WTC11 (cell line): ENCODE data around the gene NR1H2. TPM values are rescaled to one million over a fixed set of nuclear protein-coding genes. Genes with fewer than 3 reads are reported as not detected.

Source experiments
- ATAC-seq: fragments of 200-7000 bp; cut with Tn5 transposase; 2 replicates; pipeline ENCODE4 v1.10.0; 2021; ENCODE audit warnings: mild to moderate bottlenecking, moderate library complexity
- CTCF ChIA-PET: fragments of 300-600 bp; sonication (Branson Sonifier 250); formaldehyde crosslinking; loops from one replicate; lab custom pipeline; 2021; ENCODE audit warnings: antibody characterized with exemption; lab: Charles Lee
- POLR2A ChIA-PET: fragments of 350-600 bp; sonication (Branson Sonifier 250); formaldehyde crosslinking; loops from one replicate; lab custom pipeline; 2021; ENCODE audit warnings: antibody characterized with exemption; lab: Charles Lee
- DNase-seq: peaks from one replicate; pipeline ENCODE4 v3.0.0; 2021; ENCODE audit warnings: low spot score
- H3K27ac Mint-ChIP-seq: 2 replicates; pipeline ENCODE4 v1.8.0; 2021; ENCODE audit warnings: mixed read lengths
- H3K27me3 Mint-ChIP-seq: 2 replicates; pipeline ENCODE4 v1.8.0; 2021; ENCODE audit warnings: low read depth, mild to moderate bottlenecking, moderate library complexity, mixed read lengths
- H3K36me3 Mint-ChIP-seq: 2 replicates; pipeline ENCODE4 v1.8.0; 2021; ENCODE audit warnings: mixed read lengths
- H3K4me1 Mint-ChIP-seq: 2 replicates; pipeline ENCODE4 v1.8.0; 2022; ENCODE audit warnings: mixed read lengths
- H3K4me3 Mint-ChIP-seq: 2 replicates; pipeline ENCODE4 v1.8.0; 2021; ENCODE audit warnings: mild to moderate bottlenecking, moderate library complexity, mixed read lengths
- H3K9me3 Mint-ChIP-seq: 2 replicates; pipeline ENCODE4 v1.8.0; 2021; ENCODE audit warnings: mixed read lengths
- AR ChIP-seq: fragments of 250-450 bp; sonication (Bioruptor Pico); IDR thresholded peaks from 2 replicates; pipeline ENCODE4 v1.9.0; 2021; ENCODE audit warnings: mild to moderate bottlenecking
- EMX1 ChIP-seq: fragments of 250-450 bp; sonication (Bioruptor Pico); IDR thresholded peaks from 2 replicates; pipeline ENCODE4 v1.8.0; 2021; ENCODE audit warnings: mild to moderate bottlenecking
- FOXP1 ChIP-seq: sonication (generic); formaldehyde crosslinking; IDR thresholded peaks from 2 replicates; pipeline ENCODE4 v1.8.0; 2022; ENCODE audit warnings: missing genetic modification reagents, mild to moderate bottlenecking, moderate library complexity, borderline replicate concordance
- GRHL2 ChIP-seq: fragments of 250-450 bp; sonication (Bioruptor Pico); IDR thresholded peaks from 2 replicates; pipeline ENCODE4 v1.8.0; 2022; ENCODE audit warnings: mild to moderate bottlenecking, moderate library complexity; ENCODE audit not compliant: insufficient replicate concordance, severe bottlenecking
- JAZF1 ChIP-seq: fragments of 250-450 bp; sonication (Bioruptor Pico); IDR thresholded peaks from 2 replicates; pipeline ENCODE4 v1.9.0; 2021; ENCODE audit warnings: moderate library complexity, mild to moderate bottlenecking, inconsistent platforms
- JUN ChIP-seq: sonication (generic); formaldehyde crosslinking; IDR thresholded peaks from 2 replicates; pipeline ENCODE4 v1.8.0; 2023; ENCODE audit warnings: mild to moderate bottlenecking, missing genetic modification reagents
- MYBL2 ChIP-seq: sonication (generic); formaldehyde crosslinking; IDR thresholded peaks from 2 replicates; pipeline ENCODE4 v1.8.1; 2023; ENCODE audit warnings: mild to moderate bottlenecking, moderate library complexity, missing genetic modification reagents
- PRDM15 ChIP-seq: sonication (generic); formaldehyde crosslinking; IDR thresholded peaks from 2 replicates; pipeline ENCODE4 v1.8.0; 2022; ENCODE audit warnings: missing genetic modification reagents
- SOX15 ChIP-seq: fragments of 250-450 bp; sonication (Bioruptor Pico); IDR thresholded peaks from 2 replicates; pipeline ENCODE4 v1.9.0; 2021; ENCODE audit warnings: mild to moderate bottlenecking
- STAT6 ChIP-seq: sonication (generic); formaldehyde crosslinking; conservative IDR thresholded peaks from 2 replicates; pipeline ENCODE4 v1.8.1; 2023; ENCODE audit warnings: mild to moderate bottlenecking, low read depth, missing genetic modification reagents, moderate library complexity
- ZNF138 ChIP-seq: sonication (generic); formaldehyde crosslinking; conservative IDR thresholded peaks from 2 replicates; pipeline ENCODE4 v1.8.1; 2022; ENCODE audit warnings: mild to moderate bottlenecking, moderate library complexity, missing genetic modification reagents
- ZNF396 ChIP-seq: fragments of 250-450 bp; sonication (Bioruptor Pico); IDR thresholded peaks from 2 replicates; pipeline ENCODE4 v1.8.0; 2021; ENCODE audit warnings: mild to moderate bottlenecking, moderate library complexity, borderline replicate concordance
- ZNF425 ChIP-seq: fragments of 250-450 bp; sonication (Bioruptor Pico); conservative IDR thresholded peaks from 2 replicates; pipeline ENCODE4 v1.9.0; 2021; ENCODE audit warnings: mild to moderate bottlenecking
- total RNA-seq: library from RNA; stranded (reverse); gene quantifications from 3 replicates; pipeline ENCODE4 v1.2.3, GENCODE V29; 2021
- TF ChIP-seq, protein P1 (sequence below): sonication (generic); formaldehyde crosslinking; IDR thresholded peaks from 2 replicates; pipeline ENCODE4 v1.8.1; 2022; ENCODE audit warnings: low read depth, mild to moderate bottlenecking, moderate library complexity, missing genetic modification reagents, borderline replicate concordance
- TF ChIP-seq, protein P2 (sequence below): sonication (generic); formaldehyde crosslinking; IDR thresholded peaks from 2 replicates; pipeline ENCODE4 v1.8.0; 2023; ENCODE audit warnings: mild to moderate bottlenecking, missing genetic modification reagents
- TF ChIP-seq, protein P3 (sequence below): fragments of 200-600 bp; IDR thresholded peaks from 2 replicates; pipeline ENCODE4 v1.8.0; 2022; ENCODE audit warnings: antibody characterized with exemption
- TF ChIP-seq, protein P4 (sequence below): sonication (generic); formaldehyde crosslinking; conservative IDR thresholded peaks from 2 replicates; pipeline ENCODE4 v1.8.1; 2022; ENCODE audit warnings: mild to moderate bottlenecking, missing genetic modification reagents
- TF ChIP-seq, protein P5 (sequence below): sonication (generic); formaldehyde crosslinking; IDR thresholded peaks from 2 replicates; pipeline ENCODE4 v1.8.1; 2023; ENCODE audit warnings: mild to moderate bottlenecking, missing genetic modification reagents, moderate library complexity

The NR1H2 gene
- total RNA-seq, 1 experiment from 2014 or later, result 45.8 TPM

- Mint-ChIP-seq H3K9me3 (no peaks in the 10 kb centered on the region), H3K4me3 (no peak overlapping the region)
These were observed 1.3 kb downstream of the NR1H2 start for GRCh38 chr19:50377517-50377916.

More at GRCh38 chr19:50377517-50377916, 1.3 kb downstream of the NR1H2 start:
- CTCF ChIA-PET, result interaction anchor here (0.5 to 3.5 kb wide), 7 partner anchors 9 to 118 kb away, joined by 3 to 20 read pairs (median 3); no protein-coding TSS in a partner anchor
- DNase-seq (no peak), ATAC-seq (no peak)
- Mint-ChIP-seq H3K27ac (no peak overlapping the region; the same call in 1 of the 2 replicates), H3K4me1 (peaks cover 3% of the 10 kb centered on the region; the same call in 1 of the 2 replicates), H3K27me3 (no peaks in the 10 kb centered on the region; the same call in none of the 2 replicates), H3K36me3 (peaks cover 27% of the 10 kb centered on the region)
- POLR2A ChIA-PET, result interaction anchor here (0.7 to 1.0 kb wide), 2 partner anchors 8 to 49 kb away, joined by 3 to 4 read pairs; partner anchors contain the start of gene KCNC3
- TF ChIP-seq, protein P1, sequence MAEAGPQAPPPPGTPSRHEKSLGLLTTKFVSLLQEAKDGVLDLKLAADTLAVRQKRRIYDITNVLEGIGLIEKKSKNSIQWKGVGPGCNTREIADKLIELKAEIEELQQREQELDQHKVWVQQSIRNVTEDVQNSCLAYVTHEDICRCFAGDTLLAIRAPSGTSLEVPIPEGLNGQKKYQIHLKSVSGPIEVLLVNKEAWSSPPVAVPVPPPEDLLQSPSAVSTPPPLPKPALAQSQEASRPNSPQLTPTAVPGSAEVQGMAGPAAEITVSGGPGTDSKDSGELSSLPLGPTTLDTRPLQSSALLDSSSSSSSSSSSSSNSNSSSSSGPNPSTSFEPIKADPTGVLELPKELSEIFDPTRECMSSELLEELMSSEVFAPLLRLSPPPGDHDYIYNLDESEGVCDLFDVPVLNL (CRISPR knock-in tag), result no peak
- no peak for TF ChIP-seq GRHL2 (CRISPR knock-in tag)
- TF ChIP-seq PRDM15 (CRISPR knock-in tag), result no peak
- TF ChIP-seq, protein P2, sequence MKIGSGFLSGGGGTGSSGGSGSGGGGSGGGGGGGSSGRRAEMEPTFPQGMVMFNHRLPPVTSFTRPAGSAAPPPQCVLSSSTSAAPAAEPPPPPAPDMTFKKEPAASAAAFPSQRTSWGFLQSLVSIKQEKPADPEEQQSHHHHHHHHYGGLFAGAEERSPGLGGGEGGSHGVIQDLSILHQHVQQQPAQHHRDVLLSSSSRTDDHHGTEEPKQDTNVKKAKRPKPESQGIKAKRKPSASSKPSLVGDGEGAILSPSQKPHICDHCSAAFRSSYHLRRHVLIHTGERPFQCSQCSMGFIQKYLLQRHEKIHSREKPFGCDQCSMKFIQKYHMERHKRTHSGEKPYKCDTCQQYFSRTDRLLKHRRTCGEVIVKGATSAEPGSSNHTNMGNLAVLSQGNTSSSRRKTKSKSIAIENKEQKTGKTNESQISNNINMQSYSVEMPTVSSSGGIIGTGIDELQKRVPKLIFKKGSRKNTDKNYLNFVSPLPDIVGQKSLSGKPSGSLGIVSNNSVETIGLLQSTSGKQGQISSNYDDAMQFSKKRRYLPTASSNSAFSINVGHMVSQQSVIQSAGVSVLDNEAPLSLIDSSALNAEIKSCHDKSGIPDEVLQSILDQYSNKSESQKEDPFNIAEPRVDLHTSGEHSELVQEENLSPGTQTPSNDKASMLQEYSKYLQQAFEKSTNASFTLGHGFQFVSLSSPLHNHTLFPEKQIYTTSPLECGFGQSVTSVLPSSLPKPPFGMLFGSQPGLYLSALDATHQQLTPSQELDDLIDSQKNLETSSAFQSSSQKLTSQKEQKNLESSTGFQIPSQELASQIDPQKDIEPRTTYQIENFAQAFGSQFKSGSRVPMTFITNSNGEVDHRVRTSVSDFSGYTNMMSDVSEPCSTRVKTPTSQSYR (CRISPR knock-in tag), result no peak
- TF ChIP-seq ZNF138 (CRISPR knock-in tag), result no peak
- TF ChIP-seq FOXP1 (CRISPR knock-in tag), result no peak
- TF ChIP-seq, protein P3, sequence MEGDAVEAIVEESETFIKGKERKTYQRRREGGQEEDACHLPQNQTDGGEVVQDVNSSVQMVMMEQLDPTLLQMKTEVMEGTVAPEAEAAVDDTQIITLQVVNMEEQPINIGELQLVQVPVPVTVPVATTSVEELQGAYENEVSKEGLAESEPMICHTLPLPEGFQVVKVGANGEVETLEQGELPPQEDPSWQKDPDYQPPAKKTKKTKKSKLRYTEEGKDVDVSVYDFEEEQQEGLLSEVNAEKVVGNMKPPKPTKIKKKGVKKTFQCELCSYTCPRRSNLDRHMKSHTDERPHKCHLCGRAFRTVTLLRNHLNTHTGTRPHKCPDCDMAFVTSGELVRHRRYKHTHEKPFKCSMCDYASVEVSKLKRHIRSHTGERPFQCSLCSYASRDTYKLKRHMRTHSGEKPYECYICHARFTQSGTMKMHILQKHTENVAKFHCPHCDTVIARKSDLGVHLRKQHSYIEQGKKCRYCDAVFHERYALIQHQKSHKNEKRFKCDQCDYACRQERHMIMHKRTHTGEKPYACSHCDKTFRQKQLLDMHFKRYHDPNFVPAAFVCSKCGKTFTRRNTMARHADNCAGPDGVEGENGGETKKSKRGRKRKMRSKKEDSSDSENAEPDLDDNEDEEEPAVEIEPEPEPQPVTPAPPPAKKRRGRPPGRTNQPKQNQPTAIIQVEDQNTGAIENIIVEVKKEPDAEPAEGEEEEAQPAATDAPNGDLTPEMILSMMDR, result no peak
- no peak for TF ChIP-seq ZNF425 (CRISPR knock-in tag)
- no peak for TF ChIP-seq JAZF1 (CRISPR knock-in tag)
- no peak for TF ChIP-seq ZNF396 (CRISPR knock-in tag)
- TF ChIP-seq, protein P4, sequence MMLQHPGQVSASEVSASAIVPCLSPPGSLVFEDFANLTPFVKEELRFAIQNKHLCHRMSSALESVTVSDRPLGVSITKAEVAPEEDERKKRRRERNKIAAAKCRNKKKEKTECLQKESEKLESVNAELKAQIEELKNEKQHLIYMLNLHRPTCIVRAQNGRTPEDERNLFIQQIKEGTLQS, result no peak
- TF ChIP-seq AR (CRISPR knock-in tag), result no peak
- TF ChIP-seq EMX1 (CRISPR knock-in tag), result no peak
- no peak for TF ChIP-seq STAT6 (CRISPR knock-in tag)
- no peak for TF ChIP-seq MYBL2
- no peak for TF ChIP-seq SOX15
- TF ChIP-seq, protein P5, sequence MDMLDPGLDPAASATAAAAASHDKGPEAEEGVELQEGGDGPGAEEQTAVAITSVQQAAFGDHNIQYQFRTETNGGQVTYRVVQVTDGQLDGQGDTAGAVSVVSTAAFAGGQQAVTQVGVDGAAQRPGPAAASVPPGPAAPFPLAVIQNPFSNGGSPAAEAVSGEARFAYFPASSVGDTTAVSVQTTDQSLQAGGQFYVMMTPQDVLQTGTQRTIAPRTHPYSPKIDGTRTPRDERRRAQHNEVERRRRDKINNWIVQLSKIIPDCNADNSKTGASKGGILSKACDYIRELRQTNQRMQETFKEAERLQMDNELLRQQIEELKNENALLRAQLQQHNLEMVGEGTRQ (CRISPR knock-in tag), result no peak
- no peak for TF ChIP-seq JUN (CRISPR knock-in tag)
